Smooth muscle cell (in vitro differentiated cells): ENCODE results near the gene TTI1. TPM values are rescaled to one million over a fixed set of nuclear protein-coding genes. Genes with fewer than 3 reads are reported as not detected.

Experiments
- DNase-seq: peaks from one replicate; lab custom pipeline; 2025; ENCODE audit not compliant: unreplicated experiment; lab: John Stamatoyannopoulos, UW
- H2AFZ ChIP-seq: fragments of 200-600 bp; sonication (generic); 2 replicates; pipeline ENCODE4 v1.6.0; 2016; ENCODE audit warnings: antibody characterized with exemption, low read depth, mild to moderate bottlenecking
- H3F3A ChIP-seq: fragments of 200-600 bp; sonication (generic); 2 replicates; pipeline ENCODE4 v1.6.0; 2017; ENCODE audit warnings: antibody characterized with exemption, low read depth
- H3K27ac ChIP-seq: fragments of 200-600 bp; sonication (generic); 2 replicates; pipeline ENCODE4 v1.5.1; 2016; ENCODE audit warnings: low read depth, mild to moderate bottlenecking
- H3K27me3 ChIP-seq: fragments of 200-600 bp; sonication (generic); 2 replicates; pipeline ENCODE4 v1.6.1; 2016; ENCODE audit warnings: low read depth, mild to moderate bottlenecking
- H3K36me3 ChIP-seq: fragments of 200-600 bp; sonication (generic); 2 replicates; pipeline ENCODE4 v1.5.1; 2016; ENCODE audit warnings: low read depth
- H3K4me1 ChIP-seq: fragments of 200-600 bp; sonication (generic); 2 replicates; pipeline ENCODE4 v1.5.1; 2016; ENCODE audit warnings: low read depth
- H3K4me2 ChIP-seq: fragments of 200-600 bp; sonication (generic); 2 replicates; pipeline ENCODE4 v1.6.0; 2016; ENCODE audit warnings: mild to moderate bottlenecking
- H3K4me3 ChIP-seq: fragments of 200-600 bp; sonication (generic); 2 replicates; pipeline ENCODE4 v1.5.1; 2016; ENCODE audit warnings: mild to moderate bottlenecking
- H3K79me2 ChIP-seq: fragments of 200-600 bp; sonication (generic); 2 replicates; pipeline ENCODE4 v1.6.0; 2016; ENCODE audit warnings: low read depth, mild to moderate bottlenecking
- H3K9ac ChIP-seq: fragments of 200-600 bp; sonication (generic); 2 replicates; pipeline ENCODE4 v1.6.0; 2016; ENCODE audit warnings: low read depth
- H3K9me3 ChIP-seq: fragments of 200-600 bp; sonication (generic); replicated peaks from 2 replicates; pipeline ENCODE4 v1.5.1; 2016; ENCODE audit warnings: low read depth
- H4K20me1 ChIP-seq: fragments of 200-600 bp; sonication (generic); 2 replicates; pipeline ENCODE4 v1.6.0; 2016; ENCODE audit warnings: low read depth
- CTCF ChIP-seq: fragments of 200-600 bp; sonication (generic); IDR thresholded peaks from 2 replicates; pipeline ENCODE4 v1.5.1; 2017; ENCODE audit warnings: borderline replicate concordance, mild to moderate bottlenecking, antibody characterized with exemption; ENCODE audit not compliant: insufficient read depth, poor library complexity, severe bottlenecking
- WGBS: methylation state at CpG from one replicate; pipeline ENCODE4 v1.1.7; 2016; ENCODE audit warnings: low lambda C conversion rate; 5-methylcytosine and 5-hydroxymethylcytosine counted together
- polyA plus RNA-seq: library from polyadenylated mRNA; unstranded; fragments of >200 nt; fragmentation: Nextera tagmentation; extraction: Ambion mirVana; gene quantifications from 2 replicates; pipeline ENCODE4 v1.2.1, GENCODE V29; 2016
- total RNA-seq: library from RNA; depleted of rRNA; stranded (reverse); fragments of >200 nt; gene quantifications from 2 replicates; pipeline ENCODE4 v1.2.3, GENCODE V29; 2014

The TTI1 gene
- total and polyA plus RNA-seq, 2 experiments from 2014 or later = 17.0 to 20.0 TPM

GRCh38 chr20:37946946-37947345, 86.3 kb downstream of the TTI1 start:
- Histone ChIP-seq H3K4me3 (no peak overlapping the region), H3K27me3 (no peaks in the 10 kb centered on the region), H3K9me3 (no peaks in the 10 kb centered on the region), H3K79me2 (no peaks in the 10 kb centered on the region), H3F3A (no peaks in the 10 kb centered on the region), H2AFZ (no peak overlapping the region), H3K4me2 (no peak overlapping the region), H3K36me3 (no peaks in the 10 kb centered on the region), H4K20me1 (no peaks in the 10 kb centered on the region), H3K27ac (no peak overlapping the region), H3K9ac (no peak overlapping the region), H3K4me1 (no peaks in the 10 kb centered on the region)
- no peak for TF ChIP-seq CTCF
- 93% methylated on average over 5 of the region's 5 CpGs for WGBS
- no peak for DNase-seq

GRCh38 chr20:37945091-37945547, 88.1 kb downstream of the TTI1 start:
- no peak overlapping the region for H3K4me2 ChIP-seq

GRCh38 chr20:37944456-37944981, 88.7 kb downstream of the TTI1 start:
- no peak for TF ChIP-seq CTCF
- Histone ChIP-seq H3K27ac (no peak overlapping the region), H3K9ac (no peak overlapping the region), H3K9me3 (no peaks in the 10 kb centered on the region), H3K4me2 (no peak overlapping the region), H3K36me3 (no peaks in the 10 kb centered on the region), H3F3A (no peaks in the 10 kb centered on the region), H3K4me1 (no peaks in the 10 kb centered on the region), H3K4me3 (no peak overlapping the region), H4K20me1 (no peaks in the 10 kb centered on the region), H2AFZ (no peak overlapping the region), H3K27me3 (no peaks in the 10 kb centered on the region), H3K79me2 (no peaks in the 10 kb centered on the region)
- no peak for DNase-seq
- WGBS = 94% methylated on average over 10 of the region's 11 CpGs

More at GRCh38 chr20:37945091-37945547, 88.1 kb downstream of the TTI1 start:
- no peak for DNase-seq
- Histone ChIP-seq H3K4me1 (no peaks in the 10 kb centered on the region), H3K27ac (no peak overlapping the region), H3K79me2 (no peaks in the 10 kb centered on the region), H3F3A (no peaks in the 10 kb centered on the region), H3K36me3 (no peaks in the 10 kb centered on the region), H3K9me3 (no peaks in the 10 kb centered on the region), H2AFZ (no peak overlapping the region), H3K9ac (no peak overlapping the region), H4K20me1 (no peaks in the 10 kb centered on the region), H3K27me3 (no peaks in the 10 kb centered on the region), H3K4me3 (no peak overlapping the region)
- TF ChIP-seq CTCF = no peak
- 90% methylated on average over 11 of the region's 11 CpGs for WGBS
